ENCODE data around the gene KIR3DL1. TPM values are rescaled to one million over a fixed set of nuclear protein-coding genes. Genes with fewer than 3 reads are reported as not detected.
"Not testable (repeated sequence)": the region's sequence is repeated elsewhere in the genome, so short reads cannot be mapped to it uniquely, and the experiment has no call there.

The KIR3DL1 gene
- total RNA-seq, 1 experiment from 2014 or later: not detected

- not testable (repeated sequence) for DNase-seq (ENCODE audit: low read depth)
Measured at GRCh38 chr19:54814571-54814970, 1.7 kb upstream of the KIR3DL1 start.

DNA sequence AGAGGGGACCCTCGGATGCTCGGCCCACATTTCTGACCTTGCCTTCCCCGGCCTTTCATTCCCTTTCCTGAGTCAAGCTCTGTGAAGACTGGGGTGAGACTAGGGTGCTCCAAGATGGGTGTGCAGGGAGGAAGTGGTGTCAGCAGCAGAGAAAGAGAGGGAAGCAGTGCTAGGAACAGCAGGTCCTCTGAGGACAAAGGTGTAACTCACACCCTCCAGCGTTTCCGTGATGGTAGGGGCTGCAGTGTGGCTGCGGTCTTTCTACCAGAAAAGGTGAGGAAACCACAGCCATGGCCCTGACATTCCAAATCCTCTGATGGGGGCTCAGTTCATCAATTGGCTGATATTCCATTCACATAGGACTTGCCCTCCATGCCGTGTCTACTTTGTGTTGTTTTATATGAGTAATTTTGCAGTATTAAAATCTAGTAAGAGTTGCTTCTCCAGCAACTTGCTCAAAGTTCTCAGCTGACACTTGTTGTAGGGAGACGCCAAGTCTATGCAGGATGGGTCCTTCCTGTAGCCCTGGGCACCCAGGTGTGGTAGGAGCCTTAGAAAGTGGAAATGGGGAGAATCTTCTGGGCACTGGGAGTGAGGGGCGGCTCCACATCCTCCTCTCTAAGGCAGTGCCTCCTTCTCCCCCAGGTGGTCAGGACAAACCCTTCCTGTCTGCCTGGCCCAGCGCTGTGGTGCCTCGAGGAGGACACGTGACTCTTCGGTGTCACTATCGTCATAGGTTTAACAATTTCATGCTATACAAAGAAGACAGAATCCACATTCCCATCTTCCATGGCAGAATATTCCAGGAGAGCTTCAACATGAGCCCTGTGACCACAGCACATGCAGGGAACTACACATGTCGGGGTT is 1.6 kb downstream of the KIR3DL1 start:
- no peak for DNase-seq (ENCODE audit: low read depth)

DNA sequence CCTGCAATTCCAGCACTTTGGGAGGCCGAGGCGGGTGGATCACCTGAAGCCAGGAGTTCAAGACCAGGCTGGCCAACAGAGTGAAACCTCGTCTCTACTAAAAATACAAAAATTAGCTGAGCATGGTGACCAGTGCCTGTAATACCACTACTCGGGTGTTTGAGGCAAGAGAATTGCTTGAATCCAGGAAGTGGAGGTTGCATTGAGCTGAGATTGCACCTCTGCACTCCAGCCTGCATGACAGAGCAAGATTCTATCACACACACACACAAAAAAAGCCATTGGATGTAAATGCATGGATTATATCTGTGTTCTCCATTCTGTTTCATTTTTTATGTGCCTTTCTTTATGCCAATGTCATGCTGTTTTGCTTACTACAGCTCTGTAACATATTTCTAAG is 8.1 kb downstream of the KIR3DL1 start:
- DNase-seq (ENCODE audit: low read depth): not testable (repeated sequence)

DNA sequence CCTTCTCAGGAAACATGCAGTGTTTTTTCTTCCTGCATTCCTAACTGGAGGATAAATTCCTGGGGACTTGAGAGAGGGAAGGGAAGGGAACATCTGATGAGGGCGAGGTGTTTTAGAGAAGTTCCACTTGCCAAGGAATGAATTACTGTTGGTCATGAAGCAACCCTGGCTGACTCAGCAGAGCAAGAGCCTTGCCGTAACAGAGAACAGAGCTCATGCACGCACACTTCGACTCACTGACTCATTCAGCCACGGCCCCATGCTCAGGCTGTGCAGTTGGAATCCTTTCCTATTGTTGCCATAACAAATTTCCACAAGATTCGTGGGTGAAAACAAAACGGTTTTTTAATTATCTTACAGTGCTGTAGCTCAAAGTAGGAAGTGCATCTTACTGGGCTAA is 9.1 kb downstream of the KIR3DL1 start:
- not testable (repeated sequence) for DNase-seq (ENCODE audit: low read depth)

- DNase-seq (ENCODE audit: low read depth): not testable (repeated sequence)
Measured at GRCh38 chr19:54828064-54828463, 11.8 kb downstream of the KIR3DL1 start.

- DNase-seq (ENCODE audit: low read depth): not testable (repeated sequence)
Measured at GRCh38 chr19:54832496-54832895, 16.2 kb downstream of the KIR3DL1 start, which contains the start of gene KIR2DS4. KIR2DS4 (plus strand) TSS chr19:54832676.

- DNase-seq (ENCODE audit: low read depth): not testable (repeated sequence)
Measured at GRCh38 chr19:54835126-54835525, 18.9 kb downstream of the KIR3DL1 start.

DNA sequence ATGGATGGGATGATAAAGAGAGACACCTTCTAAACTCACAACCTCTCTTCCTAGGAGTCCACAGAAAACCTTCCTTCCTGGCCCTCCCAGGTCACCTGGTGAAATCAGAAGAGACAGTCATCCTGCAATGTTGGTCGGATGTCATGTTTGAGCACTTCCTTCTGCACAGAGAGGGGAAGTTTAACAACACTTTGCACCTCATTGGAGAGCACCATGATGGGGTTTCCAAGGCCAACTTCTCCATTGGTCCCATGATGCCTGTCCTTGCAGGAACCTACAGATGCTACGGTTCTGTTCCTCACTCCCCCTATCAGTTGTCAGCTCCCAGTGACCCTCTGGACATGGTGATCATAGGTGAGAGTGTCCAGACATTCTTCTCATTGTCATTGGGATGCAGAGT is 21.3 kb downstream of the KIR3DL1 start:
- not testable (repeated sequence) for DNase-seq (ENCODE audit: low read depth)

GRCh38 chr19:54843171-54843570 is 26.9 kb downstream of the KIR3DL1 start:
- not testable (repeated sequence) for DNase-seq (ENCODE audit: low read depth)

DNA sequence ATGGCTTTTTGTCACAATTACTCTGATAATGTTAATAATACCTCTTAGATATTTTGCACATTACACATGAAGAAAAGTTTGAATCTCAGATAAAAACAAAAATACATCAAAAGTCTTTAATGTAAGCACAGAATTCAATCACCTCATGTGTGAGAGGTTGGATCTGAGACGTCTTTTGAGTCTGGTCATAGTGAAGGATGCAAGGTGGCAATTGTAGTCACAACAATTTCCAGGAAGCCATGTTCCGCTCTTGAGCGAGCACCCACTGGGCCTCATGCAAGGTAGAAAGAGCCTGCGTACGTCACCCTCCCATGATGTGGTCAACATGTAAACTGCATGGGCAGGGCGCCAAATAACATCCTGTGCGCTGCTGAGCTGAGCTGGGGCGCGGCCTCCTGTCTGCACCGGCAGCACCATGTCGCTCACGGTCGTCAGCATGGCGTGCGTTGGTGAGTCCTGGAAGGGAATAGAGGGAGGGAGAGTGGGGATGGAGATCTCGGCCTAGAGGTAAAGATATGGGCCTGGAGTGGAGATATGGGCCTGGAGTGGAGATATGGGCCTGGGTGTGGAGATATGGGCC is 33.9 kb downstream of the KIR3DL1 start, which contains the start of gene KIR3DL2:
KIR3DL2 (plus strand) TSS at position 383 of the 580 bp plus-strand sequence; CDS start at position 416, 33 bp downstream.
- DNase-seq (ENCODE audit: low read depth): not testable (repeated sequence)

GRCh38 chr19:54850930-54851329 is 34.7 kb downstream of the KIR3DL1 start:
- DNase-seq (ENCODE audit: low read depth): no peak

GRCh38 chr19:54851353-54851752 is 35.1 kb downstream of the KIR3DL1 start:
- no peak for DNase-seq (ENCODE audit: low read depth)

- not testable (repeated sequence) for DNase-seq (ENCODE audit: low read depth)
Measured at GRCh38 chr19:54855241-54855640, 39.0 kb downstream of the KIR3DL1 start.

DNA sequence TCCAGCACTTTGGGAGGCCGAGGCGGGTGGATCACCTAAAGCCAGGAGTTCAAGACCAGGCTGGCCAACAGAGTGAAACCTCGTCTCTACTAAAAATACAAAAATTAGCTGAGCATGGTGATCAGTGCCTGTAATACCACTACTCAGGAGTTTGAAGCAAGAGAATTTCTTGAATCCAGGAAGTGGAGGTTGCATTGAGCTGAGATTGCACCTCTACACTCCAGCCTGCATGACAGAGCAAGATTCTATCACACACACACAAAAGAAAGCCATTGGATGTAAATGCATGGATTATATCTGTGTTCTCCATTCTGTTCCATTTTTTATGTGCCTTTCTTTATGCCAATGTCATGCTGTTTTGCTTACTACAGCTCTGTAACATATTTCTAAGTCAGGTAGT is 42.2 kb downstream of the KIR3DL1 start:
- DNase-seq (ENCODE audit: low read depth): not testable (repeated sequence)

DNA sequence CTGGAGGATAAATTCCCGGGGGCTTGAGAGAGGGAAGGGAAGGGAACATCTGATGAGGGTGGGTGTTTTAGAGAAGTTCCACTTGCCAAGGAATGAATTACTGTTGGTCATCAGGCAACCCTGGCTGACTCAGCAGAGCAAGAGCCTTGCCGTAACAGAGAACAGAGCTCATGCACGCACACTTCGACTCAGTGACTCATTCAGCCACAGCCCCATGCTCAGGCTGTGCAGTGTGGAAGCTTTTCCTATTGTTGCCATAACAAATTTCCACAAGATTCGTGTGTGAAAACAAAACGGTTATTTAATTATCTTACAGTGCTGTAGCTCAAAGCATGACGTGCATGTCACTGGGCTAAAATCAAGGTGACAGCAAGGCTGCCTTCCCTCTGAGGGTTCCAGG is 43.2 kb downstream of the KIR3DL1 start:
- peak; percentile 13 for DNase-seq (ENCODE audit: low read depth)

DNA sequence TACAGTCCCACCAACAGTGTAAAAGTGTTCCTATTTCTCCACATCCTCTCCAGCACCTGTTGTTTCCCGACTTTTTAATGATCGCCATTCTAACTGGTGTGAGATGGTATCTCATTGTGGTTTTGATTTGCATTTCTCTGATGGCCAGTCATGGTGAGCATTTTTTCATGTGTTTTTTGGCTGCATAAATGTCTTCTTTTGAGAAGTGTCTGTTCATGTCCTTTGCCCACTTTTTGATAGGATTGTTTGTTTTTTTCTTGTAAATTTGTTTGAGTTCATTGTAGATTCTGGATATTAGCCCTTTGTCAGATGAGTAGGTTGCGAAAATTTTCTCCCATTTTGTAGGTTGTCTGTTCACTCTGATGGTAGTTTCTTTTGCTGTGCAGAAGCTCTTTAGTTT is 47.2 kb downstream of the KIR3DL1 start:
- DNase-seq (ENCODE audit: low read depth): not testable (repeated sequence)

DNA sequence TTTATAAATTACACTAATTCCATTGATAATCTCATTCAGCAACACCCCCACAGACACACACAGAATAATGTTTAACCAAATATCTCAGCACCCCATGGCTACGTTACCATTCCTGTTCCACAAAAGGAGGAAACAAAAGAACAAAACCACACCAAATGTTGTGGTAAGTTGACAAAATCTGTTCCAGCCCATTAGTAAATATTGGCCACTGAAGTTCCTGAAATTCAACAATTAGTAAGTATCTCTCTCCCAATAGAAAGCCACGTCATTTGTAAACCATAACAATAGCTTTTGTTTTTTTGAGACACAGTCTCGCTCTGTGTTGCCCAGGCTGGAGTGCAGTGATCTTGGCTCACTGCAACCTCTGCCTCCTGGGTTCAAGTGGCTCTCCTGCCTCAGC is 55.4 kb downstream of the KIR3DL1 start:
- no peak for DNase-seq (ENCODE audit: low read depth)

- DNase-seq (ENCODE audit: low read depth): no peak
Measured at GRCh38 chr19:54873990-54874389, 57.7 kb downstream of the KIR3DL1 start, which contains the start of gene FCAR. FCAR (plus strand) TSS chr19:54874235; CDS start chr19:54874290, 55 bp downstream.

DNA sequence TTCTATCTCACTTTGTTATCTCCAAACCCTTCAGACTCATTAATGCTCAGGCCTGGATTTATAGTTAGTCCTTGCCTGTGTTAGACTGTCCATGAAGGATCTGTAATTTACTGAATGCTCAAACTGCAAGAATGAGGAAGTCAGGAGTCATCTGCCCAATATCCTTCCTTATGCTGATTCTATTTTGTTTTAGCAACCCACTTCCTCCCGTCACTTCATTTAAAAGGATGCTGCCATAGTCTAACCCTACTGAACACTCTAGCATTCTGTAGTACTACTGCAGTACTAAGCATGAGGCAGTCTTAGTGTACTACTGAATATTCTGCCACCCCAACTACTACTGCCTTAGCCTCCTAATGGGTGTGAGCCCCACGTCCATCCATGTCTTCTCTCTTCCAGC is 59.2 kb downstream of the KIR3DL1 start:
- DNase-seq (ENCODE audit: low read depth): no peak

GRCh38 chr19:54877471-54877870 is 61.2 kb downstream of the KIR3DL1 start:
- DNase-seq (ENCODE audit: low read depth): no peak

Data from M059J (cell line).